MCF 10A (cell line): Measurements from ENCODE around the gene ABHD16A. TPM values are rescaled to one million over a fixed set of nuclear protein-coding genes. Genes with fewer than 3 reads are reported as not detected.

Experiments used
- BruUV-seq: library from RNA; stranded (reverse); fragments of 400-500 nt; replicated peaks from 2 replicates; lab custom pipeline; 2021; lab: Mats Ljungman, UMichigan
- CTCF ChIA-PET: fragments of 300-600 bp; sonication (Branson Sonifier 250); formaldehyde crosslinking; extraction: SDS; loops from one replicate; lab custom pipeline; 2021; ENCODE audit warnings: antibody characterized with exemption, inconsistent platforms; lab: Yijun Ruan, JAX
- POLR2A ChIA-PET: fragments of 300-600, 350-650 bp; sonication (Branson Sonifier 250); formaldehyde crosslinking; extraction: SDS; loops from one replicate; lab custom pipeline; 2020; ENCODE audit warnings: antibody characterized with exemption, inconsistent platforms; lab: Yijun Ruan, JAX
- DNase-seq: peaks from one replicate; pipeline ENCODE4 v3.0.0-alpha.2; 2018; ENCODE audit not compliant: unreplicated experiment
- H3K27ac Mint-ChIP-seq: one replicate; pipeline ENCODE4 v1.8.0; 2022; ENCODE audit warnings: mild to moderate bottlenecking, low read depth, mixed read lengths; ENCODE audit not compliant: unreplicated experiment
- H3K27me3 Mint-ChIP-seq: one replicate; pipeline ENCODE4 v1.8.0; 2022; ENCODE audit warnings: mixed read lengths; ENCODE audit not compliant: insufficient read depth, unreplicated experiment
- H3K36me3 Mint-ChIP-seq: one replicate; pipeline ENCODE4 v1.8.0; 2022; ENCODE audit warnings: mild to moderate bottlenecking, moderate library complexity, mixed read lengths; ENCODE audit not compliant: insufficient read depth, unreplicated experiment
- H3K4me1 Mint-ChIP-seq: one replicate; pipeline ENCODE4 v1.8.0; 2022; ENCODE audit warnings: mixed read lengths; ENCODE audit not compliant: insufficient read depth, unreplicated experiment
- H3K4me3 Mint-ChIP-seq: one replicate; pipeline ENCODE4 v1.8.0; 2022; ENCODE audit warnings: mild to moderate bottlenecking, moderate library complexity, mixed read lengths; ENCODE audit not compliant: unreplicated experiment
- H3K9me3 Mint-ChIP-seq: one replicate; pipeline ENCODE4 v1.8.0; 2022; ENCODE audit warnings: mixed read lengths; ENCODE audit not compliant: unreplicated experiment
- CTCF ChIP-seq: fragments of 200-600 bp; IDR thresholded peaks from one replicate; pipeline ENCODE4 v1.8.0; 2022; ENCODE audit warnings: antibody characterized with exemption, mild to moderate bottlenecking; ENCODE audit not compliant: unreplicated experiment
- intact Hi-C: fragments of 100-400 bp; cut with micrococcal nuclease; formaldehyde crosslinking; loops from 2 replicates; pipeline ENCODE4 v1.14.1; 2022
- total RNA-seq: library from RNA; stranded (reverse); gene quantifications from 2 replicates; pipeline ENCODE4 v1.2.3, GENCODE V29; 2022

Gene ABHD16A
- total RNA-seq, 1 experiment from 2014 or later: 32.1 TPM

GRCh38 chr6:31687321-31687720 is 15.8 kb downstream of the ABHD16A start:
- DNase-seq: no peak
- H3K4me3 Mint-ChIP-seq: no peak overlapping the region
- peaks cover 35% of the 10 kb centered on the region for H3K36me3 Mint-ChIP-seq
- no peaks in the 10 kb centered on the region for H3K9me3 Mint-ChIP-seq
- H3K4me1 Mint-ChIP-seq: peaks cover 6% of the 10 kb centered on the region
- no peak overlapping the region for H3K27ac Mint-ChIP-seq
- TF ChIP-seq CTCF: no peak
- CTCF ChIA-PET: interaction anchor here (0.6 to 0.7 kb wide), 3 partner anchors 82 to 288 kb away, joined by 3 to 4 read pairs (median 3); no protein-coding TSS in a partner anchor
- POLR2A ChIA-PET: interaction anchor here (0.7 kb wide), 1 partner anchor 26 kb away, joined by 3 read pairs; no protein-coding TSS in a partner anchor
- no TSS peak for BruUV-seq
- H3K27me3 Mint-ChIP-seq: no peaks in the 10 kb centered on the region
- intact Hi-C loops: no loop called here

- ChIA-PET POLR2A (interaction anchor here (0.6 kb wide), 1 partner anchor 1184 kb away, joined by 3 read pairs; no protein-coding TSS in a partner anchor), CTCF (no interaction called here)
- intact Hi-C loops: no loop called here
- H3K9me3 Mint-ChIP-seq: no peaks in the 10 kb centered on the region
- no peaks in the 10 kb centered on the region for H3K27me3 Mint-ChIP-seq
- no peak for TF ChIP-seq CTCF
- no TSS peak for BruUV-seq
- H3K4me1 Mint-ChIP-seq: peaks cover 6% of the 10 kb centered on the region
- no peak overlapping the region for H3K4me3 Mint-ChIP-seq
- peaks cover 35% of the 10 kb centered on the region for H3K36me3 Mint-ChIP-seq
- H3K27ac Mint-ChIP-seq: no peak overlapping the region
- no peak for DNase-seq
Observed at GRCh38 chr6:31686483-31686882, 16.6 kb downstream of the ABHD16A start.

GRCh38 chr6:31683591-31683990 is 19.5 kb downstream of the ABHD16A start:
- intact Hi-C loops: loop anchor here (5.0 kb wide), 1 partner anchor 204 kb away; no protein-coding TSS in a partner anchor
- no peak for DNase-seq
- Mint-ChIP-seq H3K9me3 (no peaks in the 10 kb centered on the region), H3K36me3 (peaks cover 28% of the 10 kb centered on the region), H3K4me1 (peaks cover 12% of the 10 kb centered on the region), H3K4me3 (no peak overlapping the region), H3K27me3 (peaks cover 2% of the 10 kb centered on the region), H3K27ac (no peak overlapping the region)
- no TSS peak for BruUV-seq
- ChIA-PET CTCF (interaction anchor here (1.2 kb wide), 1 partner anchor 268 kb away, joined by 3 read pairs; no protein-coding TSS in a partner anchor), POLR2A (no interaction called here)
- no peak for TF ChIP-seq CTCF

GRCh38 chr6:31681135-31681671 is 21.9 kb downstream of the ABHD16A start:
- intact Hi-C loops: loop anchor here (1.0 to 5.0 kb wide), 3 partner anchors 48 to 206 kb away; partner anchors contain the start of gene DDAH2
- ChIA-PET CTCF (interaction anchor here (0.6 to 2.5 kb wide), 13 partner anchors 9 to 1840 kb away, joined by 3 to 8 read pairs (median 4); partner anchors contain the start of gene NOTCH4), POLR2A (interaction anchor here (0.6 to 0.8 kb wide), 2 partner anchors 9 to 16 kb away, joined by 3 to 4 read pairs; partner anchors contain the start of gene GPANK1)
- Mint-ChIP-seq H3K27ac (peak overlapping the region; percentile 74), H3K27me3 (peaks cover 18% of the 10 kb centered on the region), H3K4me1 (peaks cover 12% of the 10 kb centered on the region), H3K36me3 (peaks cover 20% of the 10 kb centered on the region), H3K9me3 (no peaks in the 10 kb centered on the region), H3K4me3 (peak overlapping the region; percentile 73)
- no peak for TF ChIP-seq CTCF
- DNase-seq: no peak
- no TSS peak for BruUV-seq
